Spleen (tissue), 7 donors: Measurements from ENCODE around the gene CMIP.

Experiments
- CTCF ChIP-seq, 11 experiments: fragments of 200-600 bp in 7 of 11; fragments of 450-650 bp in 4 of 11; sonication (generic) in 4 of 11; IDR thresholded peaks in 8 of 11; conservative IDR thresholded peaks in 3 of 11; 1 replicate in 7 of 11; 2 replicates in 4 of 11; pipeline versions ENCODE4 v1.4.0 to v1.8.0; 2016 to 2021; ENCODE audit warnings: antibody characterized with exemption in 11 of 11, inconsistent platforms in 4 of 11, mild to moderate bottlenecking in 1 of 11
- POLR2A ChIP-seq, 3 donors: fragments of 450-650 bp; IDR thresholded peaks; one replicate each; pipeline ENCODE4 v1.5.1; 2017; ENCODE audit warnings: antibody characterized with exemption in 3 of 3, mild to moderate bottlenecking in 1 of 3
- POLR2AphosphoS5 ChIP-seq, 3 donors: sonication (generic); formaldehyde crosslinking; IDR thresholded peaks; one replicate each; pipeline ENCODE4 v1.5.1; 2017; ENCODE audit warnings: antibody characterized with exemption in 3 of 3
- donor health status: DM: no; HTN: no; CAD: no; lungs with moderate emphysema.
- donor health status: DM: no; HTN: no; CAD: no.
- donor health status: DM: no; HTN: no; CAD: no.

GRCh38 chr16:81607006-81607405 is 162.4 kb downstream of the CMIP start:
- TF ChIP-seq POLR2AphosphoS5 (IDR thresholded peaks at IDR 0.05) (no peak), CTCF (IDR thresholded peaks at IDR 0.05 in 8 of 11, conservative IDR thresholded peaks at IDR 0.05 in 3 of 11) (no peak), POLR2A (IDR thresholded peaks at IDR 0.05) (no peak)
